ENCODE results near the gene PCP4L1.
"Not testable (repeated sequence)": the region's sequence is repeated elsewhere in the genome, so short reads cannot be mapped to it uniquely, and the experiment has no call there.

The PCP4L1 gene

DNA sequence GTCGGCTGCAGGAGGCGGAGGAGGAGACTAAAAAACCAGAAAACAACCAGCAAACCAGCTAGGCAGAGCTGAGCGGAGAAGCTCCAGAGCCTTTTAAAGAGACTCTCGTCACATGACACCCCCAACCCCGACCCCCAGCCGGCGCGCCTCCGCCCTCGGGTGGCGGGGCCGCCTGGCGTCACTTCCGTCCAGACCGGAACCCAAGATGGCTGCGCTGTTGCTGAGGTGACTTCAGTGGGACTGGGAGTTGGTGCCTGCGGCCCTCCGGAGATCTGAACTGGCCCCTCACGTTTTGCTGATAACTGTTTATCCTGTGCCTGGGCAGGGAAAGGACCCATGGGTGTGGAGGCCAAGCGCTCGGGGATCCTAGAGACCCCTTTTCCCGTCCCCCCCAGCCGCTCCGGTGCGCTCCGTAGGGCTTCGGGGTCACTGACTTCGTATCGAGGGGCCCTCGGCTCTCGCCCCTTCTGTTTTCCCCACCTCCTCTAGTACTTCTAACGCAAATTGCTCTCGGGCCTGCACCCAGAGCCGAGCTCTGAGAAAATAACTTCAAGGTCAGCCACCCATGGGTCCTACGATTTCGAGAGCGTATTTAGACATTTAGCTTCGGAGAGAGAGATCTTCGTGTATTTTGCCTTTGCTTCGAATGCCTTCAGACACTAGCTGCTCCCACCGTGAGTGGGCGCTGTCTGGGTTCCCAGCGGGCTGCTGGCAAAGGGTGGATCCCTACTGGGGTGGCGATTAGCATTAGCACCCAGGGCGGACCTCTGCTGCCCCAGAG is 55.8 kb downstream of the PCP4L1 start, which contains the start of gene SDHC:
TSS of gene SDHC (plus strand) at position 181 of the 781 bp plus-strand sequence. CDS start at position 206, 25 bp downstream.
- peak; percentile 91 for DNase-seq
- TF ChIP-seq EZH2 (IDR thresholded peaks at IDR 0.05; ENCODE audit: borderline replicate concordance, low read depth, low read length, severe bottlenecking), result no peak
- TF ChIP-seq, protein P1, sequence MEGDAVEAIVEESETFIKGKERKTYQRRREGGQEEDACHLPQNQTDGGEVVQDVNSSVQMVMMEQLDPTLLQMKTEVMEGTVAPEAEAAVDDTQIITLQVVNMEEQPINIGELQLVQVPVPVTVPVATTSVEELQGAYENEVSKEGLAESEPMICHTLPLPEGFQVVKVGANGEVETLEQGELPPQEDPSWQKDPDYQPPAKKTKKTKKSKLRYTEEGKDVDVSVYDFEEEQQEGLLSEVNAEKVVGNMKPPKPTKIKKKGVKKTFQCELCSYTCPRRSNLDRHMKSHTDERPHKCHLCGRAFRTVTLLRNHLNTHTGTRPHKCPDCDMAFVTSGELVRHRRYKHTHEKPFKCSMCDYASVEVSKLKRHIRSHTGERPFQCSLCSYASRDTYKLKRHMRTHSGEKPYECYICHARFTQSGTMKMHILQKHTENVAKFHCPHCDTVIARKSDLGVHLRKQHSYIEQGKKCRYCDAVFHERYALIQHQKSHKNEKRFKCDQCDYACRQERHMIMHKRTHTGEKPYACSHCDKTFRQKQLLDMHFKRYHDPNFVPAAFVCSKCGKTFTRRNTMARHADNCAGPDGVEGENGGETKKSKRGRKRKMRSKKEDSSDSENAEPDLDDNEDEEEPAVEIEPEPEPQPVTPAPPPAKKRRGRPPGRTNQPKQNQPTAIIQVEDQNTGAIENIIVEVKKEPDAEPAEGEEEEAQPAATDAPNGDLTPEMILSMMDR (IDR thresholded peaks at IDR 0.05; ENCODE audit: borderline replicate concordance, extremely low read depth, low read length, poor library complexity, severe bottlenecking), result peak; percentile 51
- Histone ChIP-seq H2AFZ (ENCODE audit: low read depth, low read length) (peak within 1 kb of the TSS; percentile 95), H3K79me2 (ENCODE audit: insufficient read depth, low read length) (peaks cover 29% of the 10 kb centered on the region), H3K4me2 (ENCODE audit: insufficient read depth, low read length) (peak within 1 kb of the TSS; percentile 89), H3K4me3 (ENCODE audit: low read depth in 1 of 2, low read length in 2 of 2) (peak within 1 kb of the TSS; percentile 93 to 94), H3K4me1 (ENCODE audit: insufficient read depth, low read length) (peaks cover 25% of the 10 kb centered on the region), H3K9ac (ENCODE audit: low read depth, low read length) (peak within 1 kb of the TSS; percentile 89), H4K20me1 (ENCODE audit: insufficient read depth, low read length) (no peaks in the 10 kb centered on the region), H3K27me3 (ENCODE audit: insufficient read depth, low read length, poor library complexity) (no peaks in the 10 kb centered on the region), H3K36me3 (ENCODE audit: insufficient read depth, low read length) (peaks cover 5% of the 10 kb centered on the region; the same call in 1 of the 2 replicates), H3K27ac (ENCODE audit: low read length) (peak within 1 kb of the TSS; percentile 91), H3K9me3 (ENCODE audit: insufficient read depth, low read length, severe bottlenecking) (no peaks in the 10 kb centered on the region)
- ATAC-seq (ENCODE audit: insufficient read depth, low read depth), result peak; percentile 98

DNA sequence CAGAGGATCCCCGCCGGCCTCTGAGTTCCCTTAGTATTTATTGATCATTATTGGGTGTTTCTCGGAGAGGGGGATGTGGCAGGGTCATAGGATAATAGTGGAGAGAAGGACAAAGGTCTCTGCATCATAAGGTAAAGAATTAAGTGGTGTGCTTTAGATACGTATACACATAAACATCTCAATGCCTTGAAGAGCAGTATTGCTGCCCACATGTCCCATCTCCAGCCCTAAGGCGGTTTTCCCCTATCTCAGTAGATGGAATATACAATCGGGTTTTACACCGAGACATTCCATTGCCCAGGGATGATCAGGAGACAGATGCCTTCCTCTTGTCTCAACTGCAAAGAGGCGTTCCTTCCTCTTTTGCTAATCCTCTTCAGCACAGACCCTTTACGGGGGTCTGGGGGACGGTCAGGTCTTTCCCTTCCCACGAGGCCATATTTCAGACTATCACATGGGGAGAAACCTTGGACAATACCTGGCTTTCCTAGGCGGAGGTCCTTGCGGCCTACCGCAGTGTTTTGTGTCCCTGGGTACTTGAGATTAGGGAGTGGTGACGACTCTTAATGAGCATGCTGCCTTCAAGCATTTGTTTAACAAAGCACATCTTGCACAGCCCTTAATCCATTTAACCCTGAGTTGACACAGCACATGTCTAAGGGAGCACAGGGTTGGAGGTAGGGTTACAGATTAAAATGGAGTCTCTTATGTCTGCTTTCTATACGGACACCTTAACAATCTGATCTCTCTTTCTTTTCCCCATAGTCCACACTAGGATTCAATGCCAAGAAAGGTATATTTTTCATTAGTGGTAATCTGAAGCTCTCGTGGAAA is 57.5 kb downstream of the PCP4L1 start:
- H3K27ac ChIP-seq (ENCODE audit: low read length); H2AFZ ChIP-seq (ENCODE audit: low read depth, low read length); H4K20me1 ChIP-seq (ENCODE audit: insufficient read depth, low read length); H3K36me3 ChIP-seq (ENCODE audit: insufficient read depth, low read length); ATAC-seq (ENCODE audit: insufficient read depth, low read depth); DNase-seq; H3K9me3 ChIP-seq (ENCODE audit: insufficient read depth, low read length, severe bottlenecking); H3K4me3 ChIP-seq (ENCODE audit: low read depth in 1 of 2, low read length in 2 of 2); H3K27me3 ChIP-seq (ENCODE audit: insufficient read depth, low read length, poor library complexity); H3K9ac ChIP-seq (ENCODE audit: low read depth, low read length): not testable (repeated sequence)
- Histone ChIP-seq H3K4me2 (ENCODE audit: insufficient read depth, low read length) (peak overlapping the region; percentile 89), H3K4me1 (ENCODE audit: insufficient read depth, low read length) (peaks cover 25% of the 10 kb centered on the region), H3K79me2 (ENCODE audit: insufficient read depth, low read length) (peaks cover 38% of the 10 kb centered on the region)

DNA sequence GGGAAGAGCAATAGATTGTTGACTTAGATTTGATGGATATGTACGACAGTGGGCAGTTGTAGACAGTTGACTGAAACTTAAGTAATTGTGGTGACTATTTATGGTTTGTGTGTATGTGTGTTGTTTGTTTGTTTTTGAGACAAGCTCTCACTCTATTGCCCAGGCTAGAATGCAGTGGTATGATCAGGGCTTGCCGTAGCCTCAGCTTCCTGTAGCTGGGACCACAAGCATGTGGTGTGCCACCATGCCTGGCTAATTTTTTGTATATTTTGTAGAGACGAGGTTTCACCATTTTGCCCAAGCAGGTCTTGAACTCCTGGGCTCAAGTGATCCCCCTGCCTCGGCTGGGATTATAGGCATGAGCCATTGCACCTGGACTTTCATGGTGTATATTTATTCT is 65.5 kb downstream of the PCP4L1 start:
- Histone ChIP-seq H2AFZ (ENCODE audit: low read depth, low read length) (no peak overlapping the region), H3K9ac (ENCODE audit: low read depth, low read length) (no peak overlapping the region), H3K4me3 (ENCODE audit: low read depth in 1 of 2, low read length in 2 of 2) (no peak overlapping the region), H3K36me3 (ENCODE audit: insufficient read depth, low read length) (peaks cover 40% of the 10 kb centered on the region), H3K4me2 (ENCODE audit: insufficient read depth, low read length) (no peak overlapping the region), H4K20me1 (ENCODE audit: insufficient read depth, low read length) (no peaks in the 10 kb centered on the region), H3K27me3 (ENCODE audit: insufficient read depth, low read length, poor library complexity) (no peaks in the 10 kb centered on the region), H3K9me3 (ENCODE audit: insufficient read depth, low read length, severe bottlenecking) (no peaks in the 10 kb centered on the region), H3K79me2 (ENCODE audit: insufficient read depth, low read length) (peaks cover 14% of the 10 kb centered on the region; the same call in 1 of the 2 replicates), H3K27ac (ENCODE audit: low read length) (no peak overlapping the region), H3K4me1 (ENCODE audit: insufficient read depth, low read length) (no peaks in the 10 kb centered on the region)
- DNase-seq, result no peak
- ATAC-seq (ENCODE audit: insufficient read depth, low read depth), result peak; percentile 60; the same call in 2 of the 3 replicates
- TF ChIP-seq EZH2 (IDR thresholded peaks at IDR 0.05; ENCODE audit: borderline replicate concordance, low read depth, low read length, severe bottlenecking), result no peak
- TF ChIP-seq, protein P1 (IDR thresholded peaks at IDR 0.05; ENCODE audit: borderline replicate concordance, extremely low read depth, low read length, poor library complexity, severe bottlenecking), result no peak

DNA sequence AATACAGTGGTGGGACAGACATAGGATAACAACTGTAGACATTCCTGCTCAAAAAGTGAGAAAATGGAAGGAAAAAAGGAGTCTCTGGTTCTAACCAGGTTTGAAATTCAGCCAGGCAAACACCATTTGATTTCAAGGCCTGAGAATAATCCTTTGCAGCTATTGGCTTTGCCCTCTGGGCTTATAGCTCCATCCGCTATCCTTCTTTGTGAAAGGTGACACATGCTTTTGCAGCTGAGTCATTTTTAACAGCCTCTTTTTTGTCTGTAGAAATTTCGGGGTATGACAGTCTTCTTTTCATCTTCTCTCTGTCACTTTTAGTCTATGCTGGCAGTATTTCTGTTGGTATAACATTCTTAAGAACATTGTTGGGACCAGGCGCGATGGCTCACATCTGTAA is 71.8 kb downstream of the PCP4L1 start:
- peaks cover 82% of the 10 kb centered on the region for H3K36me3 ChIP-seq (ENCODE audit: insufficient read depth, low read length)

More for the DNA sequence above, 71.8 kb downstream of the PCP4L1 start:
- no peaks in the 10 kb centered on the region for H3K4me1 ChIP-seq (ENCODE audit: insufficient read depth, low read length)
- ATAC-seq (ENCODE audit: insufficient read depth, low read depth) (no peak), DNase-seq (no peak)
- no peaks in the 10 kb centered on the region for H3K27me3 ChIP-seq (ENCODE audit: insufficient read depth, low read length, poor library complexity)
- H3K9me3 ChIP-seq (ENCODE audit: insufficient read depth, low read length, severe bottlenecking), result no peaks in the 10 kb centered on the region
- no peak overlapping the region for H2AFZ ChIP-seq (ENCODE audit: low read depth, low read length)
- TF ChIP-seq EZH2 (IDR thresholded peaks at IDR 0.05; ENCODE audit: borderline replicate concordance, low read depth, low read length, severe bottlenecking), result no peak
- TF ChIP-seq, protein P1 (IDR thresholded peaks at IDR 0.05; ENCODE audit: borderline replicate concordance, extremely low read depth, low read length, poor library complexity, severe bottlenecking), result no peak
- H3K79me2 ChIP-seq (ENCODE audit: insufficient read depth, low read length), result no peaks in the 10 kb centered on the region
- H3K4me2 ChIP-seq (ENCODE audit: insufficient read depth, low read length), result no peak overlapping the region
- H3K4me3 ChIP-seq (ENCODE audit: low read depth in 1 of 2, low read length in 2 of 2), result no peak overlapping the region
- H4K20me1 ChIP-seq (ENCODE audit: insufficient read depth, low read length), result no peaks in the 10 kb centered on the region
- H3K9ac ChIP-seq (ENCODE audit: low read depth, low read length), result no peak overlapping the region
- no peak overlapping the region for H3K27ac ChIP-seq (ENCODE audit: low read length)
